Measurements from ENCODE around the gene OXSR1. TPM values are rescaled to one million over a fixed set of nuclear protein-coding genes. Genes with fewer than 3 reads are reported as not detected.

The OXSR1 gene
- polyA plus RNA-seq, 2 of the 4 experiments (the other 2 are of a cell fraction) = 30.2 to 44.0 TPM

GRCh38 chr3:38125305-38126120, 39.8 kb upstream of the OXSR1 start (continued):
- TF ChIP-seq CBX2 (IDR thresholded peaks at IDR 0.05; ENCODE audit: borderline replicate concordance, low read depth) = no peak

GRCh38 chr3:38126121-38126892, 39.0 kb upstream of the OXSR1 start:
- Histone ChIP-seq H3K4me1 (no peaks in the 10 kb centered on the region), H3K9me3 (no peaks in the 10 kb centered on the region), H3K4me2 (no peak overlapping the region), H3K4me3 (no peak overlapping the region), H3K27ac (no peak overlapping the region)
- ChIA-PET POLR2A (no interaction called here), CTCF (interaction anchor here (1.0 kb wide), 2 partner anchors 9 to 121 kb away, joined by 3 read pairs; no protein-coding TSS in a partner anchor)
- DNase-seq (ENCODE audit: low read depth in 1 of 2, low spot score in 1 of 2) (no peak), ATAC-seq (no peak), FAIRE-seq (no peak)
- 83% methylated on average over 4 of the region's 6 CpGs for WGBS (ENCODE audit: missing lambda C conversion rate)
- TF ChIP-seq BHLHE40 (IDR thresholded peaks at IDR 0.05; ENCODE audit: low read depth, low read length) (no peak), EP300 (IDR thresholded peaks at IDR 0.05) (no peak), ZFP36 (IDR thresholded peaks at IDR 0.05; ENCODE audit: borderline replicate concordance, partially characterized antibody) (no peak), HES2 (IDR thresholded peaks at IDR 0.05) (no peak), CHD4 (IDR thresholded peaks at IDR 0.05; ENCODE audit: borderline replicate concordance) (no peak), ESRRA (IDR thresholded peaks at IDR 0.05; ENCODE audit: borderline replicate concordance, low read length) (no peak), REST (IDR thresholded peaks at IDR 0.05) (no peak), GATA3 (IDR thresholded peaks at IDR 0.05; ENCODE audit: borderline replicate concordance) (no peak), ATOH8 (CRISPR knock-in tag; IDR thresholded peaks at IDR 0.05; ENCODE audit: low read depth) (no peak), CEBPB (IDR thresholded peaks at IDR 0.05) (no peak), HEYL (CRISPR knock-in tag; IDR thresholded peaks at IDR 0.05) (no peak), BCL3 (IDR thresholded peaks at IDR 0.05) (no peak), TP53 (CRISPR knock-in tag; IDR thresholded peaks at IDR 0.05) (no peak), EHF (CRISPR knock-in tag; IDR thresholded peaks at IDR 0.05) (no peak), ZSCAN20 (CRISPR knock-in tag; IDR thresholded peaks at IDR 0.05) (no peak), JUN (IDR thresholded peaks at IDR 0.05) (no peak)
